Activated CD4-positive, alpha-beta T cell treated with anti-CD3 and anti-CD28 coated beads, Interleukin-10, Interleukin-2, amounts not matched to agents 100 ng/mL and 50 ng/mL, durations not matched to agents 16 hours and 8 hours (primary cell): Measurements from ENCODE around the gene MYL5.
"Not testable (repeated sequence)": the region's sequence is repeated elsewhere in the genome, so short reads cannot be mapped to it uniquely, and the experiment has no call there.

Experiments used
- DNase-seq: peaks from one replicate; pipeline ENCODE4 v3.0.0-alpha.2; 2020

MYL5 gene

DNA sequence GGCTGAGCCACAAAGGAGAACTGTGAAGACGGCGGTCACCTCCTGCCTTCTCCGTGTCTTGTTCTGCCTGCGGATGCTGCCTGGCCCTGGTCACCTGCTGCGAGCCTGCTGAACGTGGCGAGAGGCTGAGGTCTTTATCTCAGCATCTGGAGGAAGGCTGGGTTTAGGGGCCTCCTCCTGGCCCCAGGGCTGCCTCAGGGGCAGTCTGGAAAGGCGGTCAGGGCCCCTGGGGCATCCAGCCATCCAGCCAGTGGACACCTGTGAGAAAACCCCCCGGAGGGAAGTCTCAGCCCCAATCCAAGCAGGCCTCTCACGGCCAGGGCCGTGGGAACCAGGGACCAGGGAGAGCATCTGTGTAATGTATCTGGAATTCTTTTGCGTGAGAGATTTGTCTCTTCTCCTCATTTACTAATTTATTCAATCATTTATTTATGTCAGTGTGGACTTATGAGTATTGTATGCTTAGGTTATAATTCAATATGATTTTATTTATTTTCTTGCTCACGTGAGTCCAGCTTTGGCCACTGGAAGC, 37.6 kb upstream of the MYL5 start:
- no peak for DNase-seq

DNA sequence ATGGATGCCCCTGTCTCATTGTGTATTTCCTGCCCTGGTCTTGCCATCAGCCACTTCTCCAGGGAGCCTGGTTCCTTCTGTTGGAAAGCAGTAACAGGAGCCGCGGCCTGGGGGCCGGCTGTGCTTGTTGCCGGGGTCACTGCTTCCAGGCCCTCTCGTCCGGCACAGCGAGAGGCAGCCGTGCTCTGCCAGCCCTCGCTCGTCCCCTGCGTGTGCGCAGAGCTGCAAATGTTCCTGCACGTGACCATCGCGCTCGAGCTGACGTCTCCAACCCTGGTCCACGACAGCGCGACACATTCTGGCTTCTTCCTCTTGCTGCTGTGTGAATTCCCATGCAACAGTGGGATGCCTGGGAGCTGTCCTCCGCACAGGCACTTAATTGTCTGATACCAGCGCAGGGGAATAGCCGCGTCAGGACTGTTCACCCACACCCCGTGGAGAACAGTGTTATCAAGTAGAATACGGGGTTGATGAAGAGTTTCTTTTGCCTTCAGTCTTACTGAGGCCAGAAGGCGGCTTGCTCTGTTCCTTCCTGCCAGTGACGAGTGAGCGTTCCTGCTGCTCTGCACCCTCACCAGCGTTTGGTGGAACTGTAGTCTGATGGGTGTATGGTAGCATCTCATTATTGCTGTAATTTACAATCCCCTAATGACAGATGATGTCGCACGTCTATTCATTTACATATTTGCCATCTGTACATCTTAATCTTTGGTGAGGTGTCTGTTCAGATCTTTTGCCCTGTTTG, 36.6 kb upstream of the MYL5 start:
- DNase-seq = no peak

DNA sequence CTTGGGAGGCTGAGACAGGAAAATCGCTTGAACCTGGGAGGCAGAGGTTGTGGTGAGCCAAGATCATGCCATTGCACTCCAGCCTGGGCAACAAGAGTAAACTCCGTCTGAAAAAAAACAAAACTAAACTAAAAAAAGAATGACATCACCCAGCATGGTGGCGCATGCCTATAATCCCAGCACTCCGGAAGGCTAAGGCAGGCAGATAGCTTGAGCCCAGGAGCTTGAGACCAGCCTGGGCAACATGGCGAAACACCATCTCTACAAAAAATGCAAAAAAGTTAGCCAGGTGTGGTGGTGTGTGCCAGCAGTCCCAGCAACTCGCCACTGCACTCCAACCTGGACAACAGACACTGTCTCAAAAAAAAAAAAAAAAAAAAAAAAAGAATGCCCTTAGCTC, 32.0 kb upstream of the MYL5 start:
- not testable (repeated sequence) for DNase-seq

DNA sequence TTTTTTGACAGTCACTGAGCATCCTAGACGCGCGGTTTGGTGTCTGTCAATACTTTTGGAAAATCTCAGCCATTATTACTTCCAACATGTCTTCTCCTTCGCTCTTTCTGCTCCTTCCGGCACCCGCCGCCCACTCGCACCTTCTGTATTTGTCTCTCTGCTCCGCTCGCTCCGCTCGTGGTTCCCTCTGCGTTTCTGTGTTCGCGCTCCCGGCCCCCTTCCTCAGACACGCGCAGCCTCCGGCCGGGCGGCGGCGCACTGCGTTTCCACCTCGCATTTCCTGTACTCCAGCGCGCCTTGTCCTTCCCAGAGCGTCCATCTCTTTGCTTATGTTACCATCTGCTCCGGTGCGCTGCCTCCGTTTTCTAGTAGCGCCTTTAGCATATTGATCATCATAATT, 27.9 kb upstream of the MYL5 start:
- DNase-seq = peak; percentile 22

DNA sequence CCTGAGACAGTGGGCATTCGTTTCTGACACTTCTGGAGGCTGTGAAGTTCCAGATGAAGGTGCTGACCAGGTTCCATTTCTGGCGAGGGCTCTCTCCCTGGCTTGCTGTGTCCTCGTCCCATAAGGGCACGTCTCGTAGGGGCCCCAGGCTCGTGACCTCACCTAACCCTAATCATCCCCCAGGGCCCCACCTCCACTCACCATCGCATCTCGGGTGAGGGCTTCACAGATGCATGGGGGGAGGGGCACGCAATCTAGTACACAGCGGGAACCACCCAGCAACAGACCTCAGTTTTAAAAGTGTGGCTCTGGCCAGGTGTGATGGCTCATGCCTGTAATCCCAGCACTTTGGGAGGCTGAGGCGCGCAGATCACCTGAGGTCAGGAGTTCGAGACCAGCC, 26.9 kb upstream of the MYL5 start:
- DNase-seq = no peak

DNA sequence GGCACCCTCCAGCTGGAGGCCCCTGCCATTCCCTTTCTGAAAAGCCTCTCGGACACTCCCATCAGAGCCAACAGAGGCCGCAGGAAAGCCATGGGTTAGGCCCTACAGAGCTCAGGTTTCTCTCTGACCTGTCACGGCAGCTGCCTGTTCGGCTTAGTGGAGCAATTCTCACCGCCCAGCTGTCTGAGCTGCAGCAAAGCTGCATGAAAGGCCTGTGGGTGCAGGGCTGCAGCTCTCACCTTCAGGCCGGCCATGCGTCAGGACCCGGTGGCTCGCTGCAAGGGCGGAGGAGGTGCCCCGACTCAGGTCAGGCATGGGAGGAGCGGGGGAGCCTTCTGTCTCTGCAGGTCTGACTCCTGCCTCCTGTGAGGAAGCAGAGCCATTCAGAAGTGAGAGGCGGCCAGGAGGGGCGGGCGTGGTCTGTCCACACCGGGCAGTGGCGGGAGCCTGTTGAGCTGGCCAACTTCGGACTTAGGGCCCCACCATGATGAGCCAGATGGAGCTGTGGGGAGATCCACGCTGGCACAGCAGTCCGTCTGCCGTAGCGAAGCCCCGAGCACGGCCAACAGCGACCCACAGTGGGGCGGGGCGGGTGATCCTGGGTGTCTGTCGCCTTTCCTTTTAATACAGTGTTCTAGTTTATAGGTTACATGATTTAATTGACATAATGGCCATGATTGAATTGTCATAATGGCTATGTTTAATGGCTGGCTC, 25.6 kb upstream of the MYL5 start:
- no peak for DNase-seq

DNA sequence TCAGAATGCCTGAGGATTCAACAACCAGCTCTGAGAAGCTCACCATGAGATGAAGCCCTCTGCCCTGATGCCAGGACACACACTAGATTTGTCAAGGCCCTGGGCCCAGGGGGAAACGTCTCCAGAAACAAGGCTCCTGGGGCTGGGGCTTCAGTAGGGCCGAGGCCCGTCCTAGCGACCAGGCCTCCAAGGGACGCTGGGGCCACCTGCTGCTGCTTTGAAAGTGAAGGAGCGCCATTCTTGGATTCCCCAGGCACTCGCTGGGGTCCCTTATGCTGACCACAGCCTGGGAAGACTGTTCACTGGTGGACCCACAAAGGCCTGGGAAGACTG, 25.1 kb upstream of the MYL5 start:
- DNase-seq = no peak

DNA sequence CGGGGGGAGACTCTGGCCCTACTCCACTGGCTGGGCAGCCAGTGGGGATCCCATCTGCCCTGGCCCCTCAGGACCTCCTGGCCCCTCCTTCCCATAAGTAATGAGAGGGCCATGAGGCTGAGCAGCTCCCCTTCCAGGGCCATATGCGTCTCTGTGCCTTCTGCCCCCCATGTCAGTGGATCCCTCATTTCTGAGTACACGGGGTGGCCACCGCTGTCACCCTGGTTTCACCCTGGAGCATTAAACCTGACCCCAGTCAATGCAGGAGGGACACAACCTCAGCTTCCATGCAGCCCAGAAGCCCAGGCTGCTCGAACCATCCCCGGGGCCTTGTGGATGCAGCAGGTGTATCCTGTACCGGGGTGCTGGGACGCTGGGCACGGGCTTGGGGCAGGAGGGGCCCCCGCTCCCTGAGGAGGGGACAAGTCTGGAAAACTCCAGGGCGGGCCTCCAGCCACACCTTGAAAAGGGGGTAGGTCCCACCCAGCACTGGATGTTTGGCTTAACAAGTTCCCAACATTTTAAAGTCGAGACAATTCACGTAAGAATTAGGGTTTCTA, 24.5 kb upstream of the MYL5 start:
- DNase-seq = no peak

DNA sequence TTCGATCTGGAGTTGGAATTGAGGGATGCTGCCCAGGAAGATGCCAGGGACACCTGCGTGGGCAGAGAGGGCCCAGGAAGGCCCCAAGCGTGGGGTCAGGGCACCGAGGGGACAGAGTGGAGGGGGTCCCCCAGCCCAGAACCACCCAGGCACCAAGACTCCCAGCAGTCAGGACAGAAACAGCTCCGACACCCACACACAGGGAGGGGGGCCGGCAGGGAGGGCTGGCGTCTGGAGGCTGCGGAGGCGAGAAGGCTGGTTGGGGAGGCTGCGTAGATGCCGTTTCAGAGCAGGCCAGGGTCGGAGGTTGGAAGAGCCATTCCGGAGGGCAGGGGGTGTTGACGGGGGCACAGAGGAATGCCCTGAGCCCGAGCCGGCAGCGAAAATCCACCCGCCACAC, 23.9 kb upstream of the MYL5 start:
- DNase-seq = no peak

DNA sequence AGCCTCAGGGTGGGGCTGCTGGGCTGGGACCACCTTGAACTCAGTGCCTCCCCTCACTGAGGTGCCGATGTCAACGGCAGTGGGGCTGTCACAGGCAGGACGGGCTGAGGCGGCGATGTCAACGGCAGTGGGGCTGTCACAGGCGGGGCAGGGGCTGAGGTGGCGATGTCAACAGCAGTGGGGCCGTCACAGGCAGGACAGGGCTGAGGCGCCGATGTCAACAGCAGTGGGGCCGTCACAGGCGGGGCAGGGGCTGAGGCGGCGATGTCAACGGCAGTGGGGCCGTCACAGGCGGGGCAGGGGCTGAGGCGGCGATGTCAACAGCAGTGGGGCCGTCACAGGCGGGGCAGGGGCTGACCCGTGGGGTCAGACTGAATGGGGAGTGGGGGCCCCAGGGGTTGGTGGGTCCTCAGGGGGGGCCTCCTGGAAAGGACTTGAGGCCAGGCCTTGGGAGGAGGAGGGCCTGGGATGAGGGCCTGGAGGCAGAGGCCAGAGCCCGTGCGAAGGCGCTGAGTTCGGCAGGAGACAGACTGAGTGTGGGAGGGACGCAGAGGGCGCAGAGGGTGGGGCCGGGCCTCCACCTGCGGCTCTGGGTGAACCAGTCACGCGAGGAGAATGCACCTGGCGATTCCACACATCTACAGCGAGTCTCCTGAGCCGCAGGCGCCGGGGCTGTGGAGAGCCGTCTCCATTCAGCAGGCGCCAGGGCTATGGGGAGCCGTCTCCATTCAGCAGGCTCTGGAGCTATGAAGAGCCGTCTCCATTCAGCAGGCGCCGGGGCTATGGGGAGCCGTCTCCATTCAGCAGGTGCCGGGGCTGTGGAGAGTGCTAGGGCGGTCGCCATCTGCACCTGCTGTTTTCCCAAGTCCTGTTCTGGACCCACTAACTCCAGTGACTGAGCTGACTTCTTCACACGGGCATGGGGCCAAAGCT, 23.1 kb upstream of the MYL5 start:
- no peak for DNase-seq

DNA sequence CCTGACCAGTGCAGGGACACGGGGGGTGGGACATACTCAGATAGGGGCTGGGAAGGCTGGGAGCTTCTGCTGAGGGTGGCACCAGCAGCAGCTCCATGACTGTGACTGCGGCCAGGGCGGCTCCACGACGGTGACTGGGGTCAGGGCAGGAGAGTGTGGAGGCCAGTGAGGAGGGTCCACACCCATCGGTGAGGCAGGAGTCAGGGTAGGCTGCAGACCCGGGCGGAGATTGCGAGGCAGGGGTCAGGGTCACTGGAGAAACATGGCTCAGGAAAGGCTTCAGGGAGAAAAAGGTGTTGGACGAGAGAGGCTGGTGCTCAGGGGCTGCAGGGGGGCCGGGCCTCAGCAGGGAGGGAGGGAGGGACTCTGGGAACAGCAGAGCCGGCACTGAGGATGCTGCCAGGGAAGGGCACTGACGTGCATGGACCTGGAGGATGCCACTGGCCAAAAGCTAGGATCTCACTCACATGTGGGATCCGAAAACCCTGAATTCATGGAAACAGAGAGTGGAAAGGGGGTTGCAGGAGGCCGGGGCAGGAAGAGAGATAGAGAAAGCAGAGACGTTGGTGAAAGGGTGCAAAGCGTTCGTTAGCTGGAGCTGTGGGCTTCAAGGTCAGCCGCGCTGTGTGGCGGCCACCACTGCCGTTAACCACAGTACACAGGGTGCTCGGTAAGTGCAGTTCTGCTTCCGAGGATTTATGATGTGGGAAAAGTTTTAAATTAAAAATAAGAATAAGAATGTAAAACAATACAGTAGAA, 22.3 kb upstream of the MYL5 start:
- no peak for DNase-seq

DNA sequence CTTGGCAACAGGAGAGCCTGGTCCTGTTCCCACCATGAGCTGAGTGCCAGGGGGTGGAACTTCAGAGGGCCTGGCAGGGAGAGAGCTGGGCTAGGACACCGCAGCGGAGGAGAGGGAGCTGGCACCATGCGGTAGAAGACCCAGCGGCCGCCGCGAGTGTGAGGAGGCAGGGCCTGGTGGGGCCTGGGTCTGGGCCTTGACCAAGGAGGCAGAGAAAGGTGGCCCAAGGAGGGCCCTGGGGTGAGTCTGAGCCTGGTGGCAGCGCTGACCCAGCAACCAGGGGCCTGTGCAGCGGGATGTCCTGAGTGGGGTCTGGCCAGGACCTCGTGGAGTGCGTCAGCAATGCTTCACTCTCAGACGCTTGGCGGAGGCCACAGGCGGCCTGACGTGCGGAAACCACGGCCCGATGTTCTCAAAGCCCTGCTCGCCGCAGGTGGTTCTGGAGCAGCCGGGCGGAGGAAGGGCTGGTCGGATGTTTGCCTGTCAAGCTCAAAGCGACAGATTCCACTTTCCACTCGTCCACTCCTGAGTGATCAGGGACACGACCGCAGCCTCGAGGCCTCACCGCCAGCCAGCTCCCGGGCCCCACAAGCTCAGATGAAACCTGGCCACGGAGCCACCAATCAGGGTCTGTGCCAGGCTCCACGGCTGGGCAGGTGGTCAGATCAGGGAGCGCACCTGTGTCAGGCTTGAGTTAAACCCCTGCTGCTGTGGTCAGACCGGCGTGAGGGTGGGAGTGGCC, 21.1 kb upstream of the MYL5 start:
- no peak for DNase-seq

DNA sequence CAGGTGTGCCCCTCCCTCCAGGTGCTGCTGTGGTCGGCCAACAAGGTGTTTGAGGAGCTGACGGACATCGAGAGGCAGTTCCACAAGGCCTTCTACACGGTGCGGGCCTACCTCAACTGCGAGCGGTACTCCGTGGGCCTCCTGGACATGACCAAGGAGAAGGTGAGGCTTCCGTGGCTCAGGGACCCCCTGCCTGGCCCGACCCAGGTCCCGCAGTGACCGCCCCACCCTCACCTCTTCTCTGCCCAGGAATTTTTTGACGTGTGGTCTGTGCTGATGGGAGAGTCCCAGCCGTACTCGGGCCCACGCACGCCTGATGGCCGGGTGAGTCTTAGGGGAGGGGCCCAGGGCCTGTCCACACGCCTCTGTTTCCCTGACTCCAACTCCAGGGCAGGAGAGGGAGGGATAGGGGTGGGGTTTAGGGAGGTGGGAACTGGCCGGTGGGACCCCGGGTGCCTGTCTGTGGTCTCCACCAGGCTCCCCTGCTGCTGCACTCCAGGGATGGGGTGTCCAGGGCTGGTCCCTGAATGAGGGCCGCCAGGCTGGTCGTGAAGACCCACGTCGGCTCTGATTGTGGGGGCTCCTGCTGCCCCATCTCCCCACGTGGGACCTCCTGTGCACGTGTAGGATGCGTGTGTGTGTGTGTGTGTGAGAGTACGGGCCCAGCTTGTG, 20.4 kb upstream of the MYL5 start:
- no peak for DNase-seq

DNA sequence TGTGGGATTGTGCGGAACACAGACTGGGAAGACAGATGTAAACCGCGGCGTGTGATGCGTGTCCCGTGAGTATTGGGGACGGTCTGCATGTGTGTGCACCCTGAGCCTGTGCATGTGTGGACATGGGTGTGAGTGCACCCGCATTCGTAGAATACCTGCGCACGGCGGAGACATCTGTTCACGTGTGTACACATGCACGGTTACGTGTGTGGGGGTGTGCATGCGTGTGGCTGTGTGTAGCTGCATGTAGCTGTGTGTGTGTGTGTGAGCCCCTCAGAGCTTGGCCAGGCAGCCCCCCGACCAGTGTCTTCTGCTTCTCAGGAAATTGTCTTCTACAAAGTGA, 19.9 kb upstream of the MYL5 start:
- DNase-seq = no peak

DNA sequence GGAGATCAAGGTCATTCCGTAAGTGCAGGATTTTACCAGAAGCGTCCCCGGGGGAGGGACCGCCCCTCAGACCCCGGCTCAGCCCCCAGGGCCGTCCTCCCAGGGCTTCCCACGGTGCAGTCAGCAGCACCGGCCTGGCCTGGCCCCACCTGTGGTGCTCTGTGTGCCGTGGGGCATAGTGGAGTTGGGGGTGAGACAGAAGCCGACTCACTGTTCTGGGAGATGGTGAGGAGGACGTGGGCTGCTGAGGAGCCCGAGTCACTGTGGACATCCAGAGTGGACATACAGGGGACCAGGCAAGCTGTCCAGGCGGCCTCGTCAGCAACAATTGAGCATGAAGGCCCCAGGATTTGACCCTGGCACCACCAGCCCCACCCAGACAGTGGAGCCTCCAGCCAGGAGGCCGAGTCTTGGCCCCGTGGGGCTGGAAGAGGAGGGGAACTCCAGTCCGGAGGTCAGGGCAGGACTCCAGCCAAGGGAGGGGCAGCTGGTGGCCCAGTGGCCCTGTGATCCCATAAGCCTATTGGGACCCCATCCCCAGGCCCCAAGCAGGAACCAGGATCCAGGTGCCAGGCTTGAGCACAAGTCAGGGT, 19.4 kb upstream of the MYL5 start:
- no peak for DNase-seq

DNA sequence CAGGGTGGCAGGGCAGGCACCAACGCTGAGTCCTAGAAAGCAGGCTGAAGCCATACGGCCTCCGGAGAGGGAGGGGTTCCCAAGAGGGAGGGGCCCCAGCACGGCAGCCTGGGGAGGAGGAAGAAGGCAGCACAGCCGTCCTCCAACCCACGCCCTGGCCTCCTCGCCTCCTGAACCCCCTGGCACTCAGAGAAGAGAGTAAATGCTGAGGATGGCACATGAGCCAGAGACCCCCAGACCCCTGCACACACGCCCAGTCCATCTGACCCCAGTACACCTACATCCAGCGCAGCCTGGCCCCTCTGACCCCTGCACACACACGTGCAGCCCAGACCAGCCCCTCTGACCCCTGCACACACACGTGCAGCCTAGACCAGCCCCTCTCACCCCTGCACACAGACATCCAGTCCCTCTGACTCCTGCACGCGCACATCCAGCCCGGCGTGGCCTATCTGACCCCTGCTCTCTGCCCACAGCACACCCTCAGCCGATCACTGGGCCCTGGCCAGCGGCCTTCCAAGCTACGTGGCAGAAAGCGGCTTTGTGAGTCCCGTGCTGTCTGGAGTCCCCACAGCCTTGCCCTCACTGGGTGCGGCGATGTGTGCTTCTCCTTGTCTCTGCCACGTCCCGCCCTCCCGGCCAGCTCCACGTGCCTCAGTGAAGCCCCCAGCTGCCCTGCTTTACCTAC, 18.7 kb upstream of the MYL5 start:
- no peak for DNase-seq

DNA sequence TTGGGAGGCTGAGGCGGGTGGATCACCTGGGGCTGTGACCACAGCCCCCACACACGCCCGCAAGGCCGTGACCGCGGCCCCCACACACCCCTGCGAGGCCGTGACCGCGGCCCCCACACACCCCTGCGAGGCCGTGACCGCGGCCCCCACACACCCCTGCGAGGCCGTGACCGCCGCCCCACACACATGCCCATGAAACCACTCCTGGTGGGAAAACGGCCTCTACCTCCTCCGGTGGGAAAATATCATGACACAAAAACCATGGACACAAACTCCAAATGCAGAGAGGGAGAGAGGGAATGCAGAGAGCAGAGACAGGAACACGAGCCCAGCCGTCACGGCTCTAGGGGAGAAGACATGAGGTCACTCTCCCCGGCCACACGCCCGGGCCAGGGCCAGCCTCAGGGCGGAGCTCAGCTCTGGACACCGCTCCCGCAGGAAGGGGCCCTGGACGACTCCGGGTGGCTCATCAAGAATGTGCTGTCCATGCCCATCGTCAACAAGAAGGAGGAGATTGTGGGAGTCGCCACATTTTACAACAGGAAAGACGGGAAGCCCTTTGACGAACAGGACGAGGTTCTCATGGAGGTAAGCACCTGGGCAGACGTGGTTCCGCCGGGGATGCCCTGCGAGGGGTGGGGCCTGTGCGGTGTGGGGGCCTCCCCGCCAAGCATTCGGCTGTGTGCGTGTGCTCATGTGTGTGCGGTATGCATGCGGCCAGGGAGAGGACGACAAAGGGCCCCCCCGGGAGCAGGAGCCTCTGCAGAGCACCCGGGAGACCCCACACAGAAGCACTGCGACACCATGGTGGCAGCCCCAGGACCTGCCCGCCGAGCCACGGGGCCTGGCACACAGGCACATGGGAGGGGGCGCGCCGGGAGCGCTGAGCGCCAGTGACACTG, 17.7 kb upstream of the MYL5 start:
- no peak for DNase-seq

DNA sequence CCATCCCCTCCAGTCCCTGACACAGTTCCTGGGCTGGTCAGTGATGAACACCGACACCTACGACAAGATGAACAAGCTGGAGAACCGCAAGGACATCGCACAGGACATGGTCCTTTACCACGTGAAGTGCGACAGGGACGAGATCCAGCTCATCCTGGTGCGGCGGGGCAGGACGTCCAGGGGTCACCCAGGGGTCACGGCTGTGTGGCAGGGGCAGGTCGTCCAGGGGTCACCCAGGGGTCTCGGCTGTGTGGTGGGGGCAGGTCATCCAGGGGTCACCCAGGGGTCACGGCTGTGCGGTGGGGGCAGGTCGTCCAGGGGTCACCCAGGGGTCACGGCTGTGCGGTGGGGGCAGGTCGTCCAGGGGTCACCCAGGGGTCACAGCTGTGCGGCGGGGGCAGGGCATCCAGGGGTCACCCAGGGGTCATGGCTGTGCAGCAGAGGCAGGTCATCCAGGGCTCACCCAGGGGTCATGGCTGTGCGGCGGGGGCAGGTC, 17.0 kb upstream of the MYL5 start:
- no peak for DNase-seq
